C1 segment of cervical spinal cord (tissue), 14 donors: ENCODE data around the gene NHLRC1.
A peak's percentile ranks its signal among the peaks of the same experiment; 100 is the strongest.
"Not testable (repeated sequence)": the region's sequence is repeated elsewhere in the genome, so short reads cannot be mapped to it uniquely, and the experiment has no call there.

ENCODE experiments used
- DNase-seq, 14 donors: peaks; one replicate each; lab custom pipeline; 2025; lab: John Stamatoyannopoulos, UW

The NHLRC1 gene

DNA sequence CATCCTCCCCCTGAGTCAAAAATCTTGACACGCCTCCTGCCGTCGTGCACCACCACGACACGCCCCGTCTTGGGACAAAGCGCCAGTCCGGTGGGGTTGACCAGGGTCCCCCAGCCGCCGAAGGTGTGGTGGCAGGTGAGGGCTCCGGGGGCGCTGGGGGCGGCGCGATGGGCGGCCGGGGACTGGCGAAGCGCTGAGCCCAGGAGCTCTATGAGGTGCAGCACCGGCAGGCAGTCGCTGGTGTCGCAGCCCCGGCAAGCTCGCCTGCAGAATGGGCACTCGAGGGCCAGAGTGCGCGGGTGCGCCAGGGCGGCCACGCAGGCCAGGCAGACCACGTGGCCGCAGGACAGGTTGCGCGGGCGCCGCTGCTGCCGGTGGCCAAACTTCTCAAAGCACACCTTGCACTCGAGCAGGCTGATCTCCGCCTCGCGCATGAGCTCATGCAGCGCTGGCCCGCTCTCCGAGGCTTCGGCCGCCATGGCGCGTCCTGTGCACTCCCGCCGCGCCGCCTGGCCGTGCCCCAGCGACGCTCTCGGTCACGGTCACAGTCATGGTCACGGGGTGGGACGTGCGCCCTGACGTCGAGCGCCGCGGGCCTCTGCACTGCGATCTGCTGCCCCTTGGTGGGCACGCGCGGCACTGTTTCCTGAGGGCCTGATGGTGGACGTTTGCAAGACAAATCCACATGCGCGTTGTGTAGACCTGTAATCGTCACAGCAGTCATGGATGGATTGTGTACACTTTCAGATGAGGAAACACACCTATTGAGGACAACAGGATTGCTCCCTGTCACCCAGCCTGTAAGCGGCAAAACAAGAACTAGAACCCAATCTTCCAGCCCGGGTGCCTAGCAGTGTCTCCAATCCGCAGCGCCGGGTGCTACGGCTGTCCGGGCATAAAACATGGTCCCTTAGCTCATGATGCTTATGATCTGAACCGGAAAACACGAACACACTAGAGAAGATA lies at the start of gene NHLRC1:
TSS of gene NHLRC1 (minus strand) at position 550 of the 966 bp plus-strand sequence. CDS start at position 479, 71 bp downstream.
- peak; percentile 19 to 86 (median 76) for DNase-seq

DNA sequence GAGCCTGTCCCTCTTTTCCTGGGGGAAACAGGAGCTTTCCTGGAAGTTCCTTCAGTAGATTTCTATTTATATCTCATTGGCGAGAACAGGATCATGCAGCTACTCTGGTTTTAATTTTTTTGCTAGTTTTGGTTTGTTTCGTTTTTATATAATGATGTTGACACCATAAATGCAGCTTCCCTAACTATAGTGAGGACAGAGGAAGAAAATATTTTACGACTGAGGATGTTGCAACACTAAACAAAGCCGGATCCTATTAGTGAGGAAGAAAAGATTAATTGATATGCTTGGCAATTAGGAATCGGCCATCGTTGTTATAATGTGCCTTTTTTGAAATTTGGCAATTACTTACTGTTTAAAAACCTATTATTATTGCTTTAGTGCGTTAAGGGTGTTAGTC lies 49.4 kb upstream of the NHLRC1 start:
- no peak for DNase-seq

- DNase-seq = no peak
These were observed 45.8 kb upstream of the NHLRC1 start for GRCh38 chr6:18168264-18168663.

DNA sequence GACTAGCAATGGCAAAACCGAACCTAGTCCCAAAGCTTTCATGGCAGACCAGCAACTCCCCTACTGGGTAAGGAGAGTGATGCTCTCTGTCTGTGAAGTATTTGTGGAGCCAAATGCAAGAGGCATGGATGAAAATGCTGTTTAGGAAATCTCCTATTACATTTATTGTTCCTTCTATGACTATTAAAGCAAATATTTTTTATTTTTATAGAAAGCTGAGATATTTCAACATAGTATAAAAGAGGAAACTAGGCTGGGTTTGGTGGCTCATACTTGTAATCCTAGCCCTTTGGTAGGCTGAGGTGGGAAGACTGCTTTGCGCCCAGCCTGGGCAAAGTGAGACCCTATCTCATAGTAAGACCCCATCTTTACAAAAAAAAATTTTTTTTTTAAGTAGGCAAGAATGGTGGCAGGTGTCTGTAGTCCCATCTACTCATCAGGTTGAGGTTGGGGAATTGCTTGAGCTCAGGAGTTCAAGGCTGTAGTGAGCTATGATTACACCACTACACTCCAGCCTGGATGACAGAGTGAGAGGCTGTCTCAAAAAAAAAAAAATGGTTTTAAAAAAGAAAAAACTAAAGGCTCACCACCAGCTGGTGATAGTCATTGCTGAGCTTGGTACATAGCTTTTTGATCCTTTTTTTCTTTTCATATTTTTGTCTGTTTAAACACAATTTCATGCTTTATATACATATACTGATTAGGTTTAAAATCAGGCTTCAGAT lies 44.0 kb upstream of the NHLRC1 start:
- DNase-seq = no peak

DNA sequence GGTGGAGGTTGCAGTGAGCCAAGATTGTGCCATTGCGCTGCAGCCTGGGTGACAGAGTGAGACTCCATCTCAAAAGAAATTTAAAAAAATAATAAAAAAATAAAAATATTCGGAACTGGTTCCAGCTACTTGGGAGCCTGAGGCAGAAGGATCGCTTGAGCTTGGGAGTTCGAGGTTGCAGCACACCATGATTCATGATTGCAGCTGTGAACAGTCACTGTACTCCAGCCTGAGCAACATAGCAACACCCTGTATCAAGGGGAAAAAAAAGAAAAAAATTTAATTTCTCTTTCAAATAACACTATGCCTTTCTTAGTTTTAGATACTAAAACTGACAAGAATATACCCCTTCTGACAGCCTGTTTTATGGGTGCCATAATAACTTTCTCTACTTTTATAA lies 43.3 kb upstream of the NHLRC1 start:
- DNase-seq = no peak

DNA sequence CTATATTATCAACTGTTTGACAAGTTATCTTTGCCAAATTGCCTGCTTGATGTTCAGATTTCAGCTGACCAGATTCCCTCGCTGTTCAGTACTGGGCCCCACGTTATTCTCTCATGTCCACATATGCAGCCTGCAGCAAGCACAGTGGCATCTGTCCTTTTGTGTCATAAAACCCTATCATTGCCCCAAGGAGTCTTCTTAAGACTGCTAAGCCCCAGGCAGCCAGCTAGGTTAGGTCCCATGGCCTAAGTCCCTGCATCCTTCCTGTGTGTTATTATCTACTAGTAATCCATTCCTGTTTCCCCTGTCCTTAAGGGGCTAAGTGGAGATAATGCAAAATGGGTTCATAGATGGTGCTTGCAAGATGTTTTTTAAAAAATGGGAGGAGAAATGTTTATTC lies 39.9 kb upstream of the NHLRC1 start:
- no peak for DNase-seq

DNA sequence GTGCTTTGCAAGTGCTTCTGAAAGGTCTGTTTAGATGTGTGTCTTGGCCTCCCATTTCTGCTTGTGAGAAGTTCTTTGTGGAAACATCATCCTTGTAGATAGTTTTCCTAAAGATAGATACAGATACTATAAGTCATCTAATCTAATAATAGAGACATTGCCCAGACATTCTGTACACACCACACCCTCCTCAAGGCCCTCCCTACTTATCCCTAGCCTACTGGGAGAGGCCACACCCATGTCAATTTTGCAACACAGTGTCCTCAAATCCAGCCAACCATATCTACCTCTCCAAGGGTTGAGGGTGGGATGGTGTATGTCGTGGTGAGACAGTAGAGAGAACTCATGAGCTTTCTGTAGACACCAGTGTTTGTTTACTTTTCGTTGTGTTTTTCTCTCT lies 39.0 kb upstream of the NHLRC1 start:
- DNase-seq = no peak

DNA sequence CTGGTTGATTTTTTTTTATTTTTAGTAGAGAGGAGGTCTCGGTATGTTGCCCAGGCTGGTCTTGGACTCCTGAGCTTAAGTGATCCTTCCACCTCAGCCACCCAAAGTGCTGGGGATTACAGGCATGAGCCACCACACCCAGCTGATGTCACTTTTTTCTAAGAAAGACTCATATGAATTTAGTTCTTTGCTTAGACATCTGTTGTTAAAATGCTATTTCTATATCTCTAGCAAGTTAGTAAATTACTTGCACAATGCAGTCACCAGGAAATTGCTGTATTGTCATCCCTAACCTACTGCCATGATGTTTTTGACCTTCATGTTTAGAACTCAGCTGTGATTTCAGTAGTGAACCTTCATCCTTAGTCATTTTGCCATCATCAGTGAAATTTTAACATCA lies 38.4 kb upstream of the NHLRC1 start:
- DNase-seq = no peak

GRCh38 chr6:18155864-18156421 lies 33.5 kb upstream of the NHLRC1 start:
- DNase-seq = peak in 11 of 14 donors; percentile 3 to 53 (median 40)

- peak; percentile 79 to 99 (median 98) for DNase-seq
These were observed 32.8 kb upstream of the NHLRC1 start, which contains the start of gene KDM1B for GRCh38 chr6:18155150-18155863. KDM1B (plus strand) TSS chr6:18155422; CDS start chr6:18159896, 4,474 bp downstream.

DNA sequence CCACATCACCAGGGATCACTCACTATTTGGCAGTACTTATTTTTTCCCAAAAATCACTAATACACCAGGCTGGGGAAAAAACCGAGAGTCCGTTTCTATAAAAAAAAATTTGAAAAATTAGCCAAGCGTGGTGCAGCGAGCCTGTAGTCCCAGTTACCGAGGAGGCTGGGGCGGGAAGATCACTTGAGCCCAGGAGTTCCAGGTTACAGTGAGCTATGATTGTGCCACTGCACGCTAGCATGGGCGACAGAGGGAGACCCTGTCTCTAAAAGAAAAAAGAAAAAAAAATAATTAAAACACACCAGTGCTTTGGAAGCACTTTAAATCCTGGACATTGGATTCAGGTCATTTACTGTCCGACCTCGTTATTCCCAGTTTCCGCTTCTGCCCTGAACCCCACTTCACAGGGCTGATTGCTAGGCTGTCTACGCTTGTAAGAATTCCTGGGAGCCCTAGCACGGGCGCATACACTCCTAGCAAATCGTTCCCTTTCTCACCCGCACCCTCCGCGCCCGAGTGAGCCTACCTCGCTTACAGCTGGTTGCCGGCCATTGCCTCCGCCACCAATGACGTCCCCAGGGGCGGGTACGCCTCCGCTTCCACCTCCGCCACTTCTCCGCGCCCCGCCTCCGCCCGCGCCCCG lies 32.2 kb upstream of the NHLRC1 start, which contains the start of gene TPMT:
TSS of gene TPMT (minus strand) at position 571 of the 643 bp plus-strand sequence. CDS start 5,950 bp downstream, outside the sequence.
- no peak for DNase-seq

DNA sequence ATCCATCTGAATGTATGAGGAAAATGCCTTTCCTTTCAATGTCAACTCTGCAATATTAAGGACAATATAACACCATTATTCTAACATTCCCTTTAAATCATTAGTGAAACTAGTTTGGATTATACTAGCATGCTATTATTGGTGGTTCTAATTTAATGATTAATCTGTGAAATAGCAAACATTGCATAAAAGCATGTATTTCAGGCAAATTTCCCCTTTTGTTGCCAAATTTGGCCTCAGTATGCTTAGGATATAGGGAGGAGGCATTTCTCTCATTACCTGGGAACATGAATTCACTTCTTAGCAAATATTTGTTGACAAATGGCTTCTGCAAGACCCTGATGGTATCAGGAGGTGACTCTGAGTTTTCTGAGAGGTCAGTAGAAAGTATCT lies 30.8 kb upstream of the NHLRC1 start:
- DNase-seq = no peak

DNA sequence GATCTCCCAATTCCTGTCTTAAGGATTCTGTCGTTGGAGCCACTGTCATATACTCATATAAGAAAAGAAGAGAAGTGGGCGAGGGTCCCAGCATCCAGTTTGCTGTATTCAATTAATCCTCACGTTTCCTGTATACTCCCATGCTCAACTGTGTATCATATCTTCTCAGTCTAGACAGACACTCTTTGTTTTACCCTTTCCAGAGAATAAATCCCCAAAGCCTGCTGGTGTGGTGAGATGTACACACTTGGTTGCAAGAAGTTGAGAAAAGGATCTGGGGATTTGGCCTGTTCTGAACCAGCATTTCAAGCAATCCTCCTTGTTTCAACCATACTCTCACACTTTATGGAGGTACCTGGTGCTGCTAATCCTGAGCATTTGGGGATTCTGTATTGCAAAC lies 29.3 kb upstream of the NHLRC1 start:
- DNase-seq = no peak

DNA sequence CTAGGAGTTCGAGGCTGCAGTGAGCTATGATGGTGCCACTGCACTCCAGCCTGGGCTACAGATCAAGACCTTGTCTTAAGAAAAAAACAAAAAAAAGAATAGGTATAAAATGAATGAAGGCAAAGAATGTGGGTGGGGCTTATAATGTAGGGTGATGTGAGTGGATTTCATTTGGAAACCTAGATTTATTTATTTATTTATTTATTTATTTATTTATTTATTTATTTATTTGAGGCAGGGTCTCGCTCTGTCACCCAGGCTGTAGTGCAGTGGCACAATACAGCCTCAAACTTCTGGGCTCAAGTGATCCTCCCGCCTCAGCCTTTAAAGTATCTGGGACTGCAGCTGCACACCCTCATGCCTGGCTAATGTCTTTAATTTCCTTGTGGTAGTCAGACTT lies 28.9 kb upstream of the NHLRC1 start:
- DNase-seq = not testable (repeated sequence)

DNA sequence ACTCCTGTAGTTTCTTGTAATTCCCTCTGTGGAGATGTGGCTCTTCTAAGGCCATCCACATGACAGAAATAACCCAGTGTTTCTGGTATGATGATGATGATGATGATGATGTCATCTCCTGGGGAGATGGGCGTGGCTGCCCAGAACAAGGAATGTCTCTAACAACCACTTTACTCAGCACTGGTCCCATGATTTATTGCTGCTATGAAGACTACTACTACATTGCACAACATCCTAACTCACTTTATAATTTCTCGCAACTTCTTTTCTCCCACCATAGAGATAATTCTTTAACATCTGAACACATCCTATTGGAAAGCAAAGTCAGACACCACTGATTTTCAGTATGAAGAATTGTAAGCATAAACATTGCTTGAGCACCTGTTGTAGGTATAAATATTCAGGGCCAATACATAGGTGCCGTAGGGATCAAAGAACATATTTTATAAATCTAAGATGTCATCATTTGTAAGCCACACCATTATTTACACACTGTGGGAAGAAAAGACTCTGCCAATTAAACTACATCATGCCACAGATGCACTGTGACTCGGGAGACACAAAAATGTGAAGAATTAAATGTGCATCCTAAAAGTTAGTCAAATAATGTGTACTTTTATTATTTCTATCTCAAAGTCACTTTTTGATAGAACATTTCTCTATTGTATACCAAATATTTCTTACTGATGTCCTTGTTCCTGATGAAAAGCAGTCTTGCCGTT lies 26.0 kb upstream of the NHLRC1 start:
- no peak for DNase-seq

DNA sequence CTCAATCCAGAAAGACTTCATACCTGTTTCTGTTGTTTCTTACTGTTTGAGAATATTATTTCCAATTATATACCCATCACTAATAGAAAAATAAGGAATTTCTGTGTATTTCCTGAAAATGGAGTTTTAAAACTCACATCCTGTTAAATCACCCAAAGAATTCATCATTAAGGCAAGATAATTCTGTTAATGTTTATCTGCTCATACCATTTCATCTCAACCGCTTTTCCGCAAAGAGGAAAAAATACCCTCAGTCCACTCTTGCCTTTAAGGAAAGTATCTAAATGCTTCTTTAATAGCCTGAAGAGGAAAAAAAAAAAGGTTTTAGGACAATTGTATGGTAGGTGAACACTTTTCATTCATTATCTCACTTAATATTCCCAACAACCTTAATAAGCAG lies 25.1 kb upstream of the NHLRC1 start:
- DNase-seq = no peak

- DNase-seq = no peak
These were observed 24.7 kb upstream of the NHLRC1 start for GRCh38 chr6:18147160-18147559.

- no peak for DNase-seq
These were observed 20.0 kb upstream of the NHLRC1 start for GRCh38 chr6:18142591-18142861.

GRCh38 chr6:18141805-18142590 lies 19.5 kb upstream of the NHLRC1 start:
- DNase-seq = no peak
